ENCODE data around the gene LHFPL4.
"Not testable (repeated sequence)": the region's sequence is repeated elsewhere in the genome, so short reads cannot be mapped to it uniquely, and the experiment has no call there.

The LHFPL4 gene

DNA sequence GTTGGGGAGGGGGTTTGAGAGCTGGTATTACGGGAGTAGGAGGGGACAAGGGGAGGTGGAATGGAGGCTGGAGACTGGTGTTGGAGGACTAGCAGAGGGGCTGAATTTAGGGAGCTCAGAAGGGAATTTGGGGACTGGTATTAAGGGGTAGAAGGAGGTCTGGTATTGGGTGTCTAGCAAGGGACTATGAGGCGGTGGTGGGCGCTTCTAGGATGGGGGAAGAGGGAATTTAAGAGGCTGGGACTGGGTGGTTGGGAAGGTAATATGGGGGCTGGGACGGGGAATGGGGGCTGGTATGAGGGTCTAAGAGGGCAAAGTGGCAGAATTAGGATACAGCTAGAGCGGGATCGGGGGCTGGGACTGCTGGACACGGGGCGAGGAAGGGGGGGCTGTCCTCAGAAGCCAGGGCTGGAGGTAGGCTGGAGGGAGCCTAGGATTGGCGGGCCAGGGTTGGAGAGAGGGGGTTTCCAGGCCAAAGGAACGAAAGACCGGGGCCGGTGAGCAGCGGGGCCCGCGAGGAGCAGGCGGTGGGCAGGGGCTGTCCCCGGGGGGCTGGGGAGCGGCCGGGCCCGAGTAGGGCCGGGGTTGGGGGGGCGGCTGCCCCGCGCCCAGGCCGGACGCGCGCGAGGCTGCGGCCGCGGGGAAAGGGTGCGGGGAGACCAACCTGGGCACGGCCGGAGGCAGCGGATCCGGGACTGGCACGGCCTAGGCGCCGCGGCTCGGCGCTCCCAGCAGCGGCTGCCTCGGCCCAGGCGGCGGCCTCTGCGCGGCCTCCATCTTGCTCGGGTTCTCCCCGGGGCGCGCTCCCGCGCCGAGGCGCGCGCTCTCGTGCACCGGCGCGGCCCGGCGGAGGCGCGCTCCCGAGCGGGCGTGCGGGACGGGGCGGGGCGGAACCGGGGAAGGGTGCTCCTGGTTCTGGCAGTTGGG is at the start of gene LHFPL4:
Gene LHFPL4 (minus strand): TSS at position 802 of the 927 bp plus-strand sequence. CDS start 1,143 bp downstream, outside the sequence.
- no peak for DNase-seq

DNA sequence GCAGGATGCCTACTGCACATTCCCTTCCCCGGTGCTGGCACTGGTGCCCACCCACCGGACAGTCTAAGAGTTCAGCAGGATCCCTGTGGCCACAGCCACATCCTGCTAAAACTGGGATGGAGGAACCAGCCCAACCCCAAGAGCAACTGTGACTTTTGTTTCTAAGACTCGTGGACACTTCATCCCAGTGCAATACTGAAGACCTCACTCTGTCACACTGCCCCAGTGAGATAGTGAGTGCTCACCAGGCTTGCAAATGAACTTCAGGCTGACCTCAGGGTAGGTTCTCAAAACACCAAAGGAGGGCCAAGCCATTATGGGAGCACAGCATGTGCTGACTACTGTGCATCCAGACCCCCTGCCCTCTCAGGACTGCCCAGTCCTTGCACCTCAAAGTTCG is 49.0 kb upstream of the LHFPL4 start:
- DNase-seq = no peak

DNA sequence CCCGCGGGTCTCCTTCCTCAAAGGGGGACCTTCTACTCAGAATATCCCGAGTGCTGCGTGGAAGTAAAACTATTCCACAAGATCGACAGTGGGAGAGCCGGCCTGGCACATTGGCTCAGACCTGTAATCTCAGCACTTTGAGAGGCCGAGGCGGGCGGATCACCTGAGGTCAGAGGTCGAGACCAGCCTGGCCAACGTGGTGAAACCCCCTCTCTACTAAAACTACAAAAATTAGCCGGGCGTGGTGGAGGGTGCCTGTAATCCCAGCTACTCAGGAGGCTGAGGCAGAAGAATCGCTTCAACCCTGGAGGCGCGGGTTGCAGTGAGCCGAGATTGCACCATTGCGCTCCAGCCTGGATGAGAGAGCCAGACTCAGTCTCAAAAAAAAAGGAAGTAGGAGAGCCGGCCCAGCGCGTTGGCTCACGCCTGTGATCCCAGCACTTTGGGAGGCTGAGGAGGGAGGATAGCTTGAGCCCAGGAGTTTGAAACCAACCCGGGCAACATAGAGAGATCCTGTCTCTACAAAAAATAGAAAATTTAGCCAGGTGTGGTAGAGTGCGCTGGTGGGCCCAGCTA is 47.5 kb upstream of the LHFPL4 start:
- DNase-seq = not testable (repeated sequence)

DNA sequence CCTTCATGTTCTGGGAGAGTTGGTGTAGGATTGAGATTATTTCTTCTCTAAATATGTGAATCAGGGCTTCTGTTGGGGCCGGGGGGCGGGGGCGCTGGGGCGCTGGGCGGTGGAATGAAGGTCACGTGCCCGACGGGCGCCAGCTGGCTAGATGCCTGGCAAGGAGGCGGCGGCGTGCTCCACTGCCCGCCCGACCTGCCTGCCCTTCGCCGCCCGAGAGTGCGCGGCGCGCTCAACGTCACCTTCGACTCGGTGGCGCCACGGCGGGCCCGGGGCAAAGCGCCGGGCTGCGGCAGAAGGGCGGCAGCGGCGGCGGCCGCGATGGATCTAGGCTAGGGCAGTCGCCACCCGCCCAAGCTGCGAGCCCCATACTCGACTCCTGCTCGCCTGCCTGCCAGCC is 47.0 kb upstream of the LHFPL4 start:
- DNase-seq = no peak

DNA sequence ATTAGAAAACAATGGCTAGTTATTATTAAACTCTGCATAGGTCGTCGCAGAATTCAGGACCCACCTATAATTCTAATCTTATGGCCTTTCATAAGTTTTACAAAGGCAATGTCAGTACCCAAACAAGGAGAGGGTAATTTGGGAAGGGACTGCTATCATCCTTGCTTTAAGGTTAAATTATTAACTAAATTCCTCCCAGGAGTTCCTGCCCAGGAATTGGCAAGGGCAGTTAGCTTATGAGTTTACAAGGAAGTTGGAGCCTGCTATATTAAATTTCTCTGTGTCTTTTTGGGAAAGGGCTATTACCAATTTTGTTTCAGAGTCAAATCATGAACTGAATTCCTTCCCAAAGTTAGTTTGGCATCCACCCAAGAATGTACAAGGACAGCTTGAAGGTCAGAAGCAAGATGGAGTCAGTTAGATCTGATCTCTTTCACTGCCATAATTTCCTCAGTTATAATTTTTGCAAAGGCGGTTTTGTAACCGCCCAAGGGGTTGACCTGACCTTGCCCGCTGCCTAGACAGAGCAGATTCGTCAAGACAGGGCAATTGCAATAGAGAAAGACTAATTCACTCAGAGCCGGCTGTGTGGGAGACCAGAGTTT is 45.3 kb upstream of the LHFPL4 start:
- DNase-seq = no peak

DNA sequence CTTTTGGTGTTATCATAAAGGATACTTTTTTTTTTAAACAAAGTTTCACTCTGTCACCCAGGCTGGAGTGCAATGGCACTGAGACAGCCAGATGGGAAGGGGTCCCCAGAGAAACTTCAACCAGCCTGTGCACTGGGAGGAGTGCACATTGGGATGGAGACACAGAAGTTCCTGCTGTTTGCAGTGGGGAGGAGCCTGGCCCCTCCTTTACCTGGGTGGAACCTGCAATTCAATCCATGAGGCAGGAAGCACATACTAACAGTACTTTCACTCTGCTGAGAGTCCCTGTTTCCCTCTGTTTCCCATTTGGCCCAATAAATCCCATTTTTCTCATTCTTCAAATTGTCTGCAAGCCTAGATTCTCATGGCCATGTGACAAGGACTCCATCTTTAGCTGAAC is 42.3 kb upstream of the LHFPL4 start:
- DNase-seq = no peak

DNA sequence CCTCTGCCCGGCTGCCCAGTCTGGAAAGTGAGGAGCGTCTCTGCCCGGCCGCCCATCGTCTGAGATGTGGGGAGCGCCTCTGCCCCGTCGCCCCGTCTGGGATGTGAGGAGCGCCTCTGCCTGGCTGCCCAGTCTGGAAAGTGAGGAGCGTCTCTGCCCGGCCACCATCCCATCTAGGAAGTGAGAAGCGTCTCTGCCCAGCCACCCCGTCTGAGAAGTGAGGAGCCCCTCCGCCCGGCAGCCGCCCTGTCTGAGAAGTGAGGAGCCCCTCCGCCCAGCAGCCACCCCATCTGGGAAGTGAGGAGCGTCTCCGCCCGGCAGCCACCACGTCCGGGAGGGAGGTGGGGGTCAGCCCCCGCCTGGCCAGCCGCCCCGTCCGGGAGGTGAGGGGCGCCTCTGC is 38.2 kb upstream of the LHFPL4 start:
- DNase-seq = not testable (repeated sequence)

DNA sequence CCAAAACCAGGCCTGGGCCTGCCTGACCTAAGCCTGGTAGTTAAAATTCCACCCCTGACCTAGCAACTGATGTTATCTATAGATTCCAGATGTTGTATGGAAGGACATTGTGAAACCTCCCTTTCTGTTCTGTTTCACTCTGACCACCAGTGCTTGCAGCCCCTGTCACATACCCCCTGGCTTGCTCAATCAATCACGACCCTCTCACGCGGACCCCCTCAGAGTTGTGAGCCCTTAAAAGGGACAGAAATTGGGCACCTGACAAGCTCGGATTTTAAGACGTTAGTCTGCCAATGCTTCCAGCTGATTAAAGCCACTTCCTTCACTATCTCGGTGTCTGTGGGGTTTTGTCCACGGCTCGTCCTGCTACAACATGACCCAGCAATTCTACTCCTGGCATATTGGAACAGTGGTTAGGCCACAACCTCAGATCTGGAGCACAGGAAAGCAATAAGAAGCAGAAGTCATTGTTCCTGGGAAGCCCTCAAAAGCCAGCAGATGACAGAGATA is 36.7 kb upstream of the LHFPL4 start:
- DNase-seq = no peak

DNA sequence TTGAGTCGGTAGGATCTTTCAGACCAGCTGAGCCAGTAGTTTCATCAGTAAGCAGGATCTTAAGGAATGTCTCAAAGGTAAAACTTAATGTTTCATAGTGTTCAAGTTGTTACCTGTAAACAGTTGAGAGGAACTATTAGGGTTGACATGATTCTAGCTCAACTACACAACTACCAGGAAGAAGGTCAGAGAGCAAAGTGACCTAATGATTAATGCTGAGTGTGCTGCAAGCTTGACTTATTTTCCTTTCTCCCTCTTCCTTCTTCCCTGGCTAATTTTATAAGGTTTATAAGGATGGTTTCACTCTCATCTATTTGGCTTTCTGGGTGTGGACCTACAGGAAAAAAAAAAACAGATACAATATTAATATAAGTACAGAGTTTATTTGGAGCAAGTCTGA is 30.2 kb upstream of the LHFPL4 start:
- no peak for DNase-seq

DNA sequence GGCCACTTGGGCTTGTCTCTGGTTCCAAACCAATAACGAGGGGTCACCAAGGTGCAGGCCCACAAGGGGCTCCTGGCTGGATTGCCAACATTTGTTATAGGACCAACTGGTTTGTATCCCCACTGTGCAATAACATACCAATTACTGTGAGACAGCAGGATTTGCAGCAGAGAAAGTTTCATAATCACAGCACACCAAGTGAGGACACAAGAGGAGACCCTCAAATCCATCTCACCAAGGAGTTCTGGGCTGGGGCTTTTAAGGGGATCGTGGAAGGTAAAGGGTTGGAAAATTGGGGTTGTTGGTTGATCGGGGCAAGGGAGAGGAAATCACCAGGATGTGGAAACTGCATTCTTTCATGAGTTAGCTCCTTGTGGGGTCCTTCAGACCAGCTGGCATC is 29.7 kb upstream of the LHFPL4 start:
- DNase-seq = no peak

DNA sequence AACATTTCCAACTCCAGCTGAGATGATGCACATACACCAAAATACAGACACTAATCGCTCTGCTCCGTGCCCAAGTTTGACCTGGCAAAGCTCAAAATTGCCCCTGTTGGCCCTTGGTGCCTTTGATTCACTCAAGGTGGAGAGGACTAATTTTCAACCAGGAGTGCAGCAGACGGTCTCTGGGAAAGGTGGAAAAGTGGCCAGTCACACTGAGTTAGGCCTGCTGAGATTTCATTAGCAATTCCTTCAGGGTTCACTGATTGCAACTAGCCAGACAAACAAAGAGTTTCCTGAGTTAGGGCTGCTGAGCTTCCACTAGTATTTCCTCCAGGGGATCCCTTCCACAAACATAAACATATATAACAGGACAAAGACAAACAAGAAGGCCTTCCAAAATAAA is 28.7 kb upstream of the LHFPL4 start:
- DNase-seq = no peak

DNA sequence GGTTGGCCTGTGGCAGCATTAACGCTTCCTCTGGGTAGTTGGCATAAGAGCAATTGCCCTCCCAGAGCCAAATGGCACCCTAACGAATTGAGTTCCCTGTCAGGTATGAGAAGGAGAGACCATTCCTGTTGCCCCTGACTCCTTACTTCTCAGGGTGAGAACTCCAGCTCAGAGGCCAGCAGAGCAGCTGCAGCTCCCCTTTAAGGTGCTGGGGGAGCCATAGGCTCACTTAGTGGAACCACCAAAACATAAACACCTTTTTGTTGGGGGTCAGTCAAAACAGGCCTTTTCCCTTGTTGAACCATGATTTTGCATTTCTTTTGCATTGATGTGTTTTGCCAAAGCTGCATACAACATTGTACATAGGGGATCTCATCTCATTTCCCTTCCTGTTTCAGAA is 28.1 kb upstream of the LHFPL4 start:
- DNase-seq = no peak

DNA sequence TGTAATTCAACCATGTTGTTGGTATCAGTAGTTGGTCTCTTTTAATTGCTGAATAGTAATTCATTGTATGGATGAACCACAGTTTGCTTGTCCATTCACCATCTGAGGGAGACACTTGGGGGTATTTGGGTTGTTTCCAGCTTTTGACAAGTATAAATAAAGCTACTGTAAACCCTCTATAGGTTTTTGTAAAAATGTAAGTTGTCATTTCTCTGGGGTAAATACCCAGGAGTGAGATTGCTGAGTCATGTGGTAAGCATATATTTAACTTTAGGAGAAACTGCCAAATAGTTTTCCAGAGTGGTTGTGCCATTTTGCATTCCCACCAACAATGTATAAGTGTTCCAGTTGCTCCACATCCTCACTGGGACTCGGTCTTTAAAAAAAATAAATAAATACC is 15.4 kb upstream of the LHFPL4 start:
- DNase-seq = no peak

DNA sequence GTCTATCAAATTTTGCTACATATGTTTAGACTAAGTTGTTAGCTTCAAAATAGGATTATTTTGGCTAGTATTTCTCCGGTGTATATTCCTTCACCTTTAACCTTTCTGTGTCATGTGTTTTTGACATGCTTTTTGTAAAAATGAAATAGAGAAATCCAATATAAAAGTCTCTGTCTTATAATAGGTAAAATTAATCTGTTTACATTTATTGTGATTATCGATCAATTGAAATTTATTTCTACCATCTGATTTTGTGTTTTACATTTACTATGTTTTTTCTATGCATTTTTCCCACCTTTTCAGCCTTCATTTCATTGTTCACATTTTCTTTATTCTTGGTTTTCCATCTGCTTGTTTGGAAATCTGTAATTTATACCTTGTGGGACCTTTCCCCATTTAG is 11.7 kb upstream of the LHFPL4 start:
- DNase-seq = no peak

DNA sequence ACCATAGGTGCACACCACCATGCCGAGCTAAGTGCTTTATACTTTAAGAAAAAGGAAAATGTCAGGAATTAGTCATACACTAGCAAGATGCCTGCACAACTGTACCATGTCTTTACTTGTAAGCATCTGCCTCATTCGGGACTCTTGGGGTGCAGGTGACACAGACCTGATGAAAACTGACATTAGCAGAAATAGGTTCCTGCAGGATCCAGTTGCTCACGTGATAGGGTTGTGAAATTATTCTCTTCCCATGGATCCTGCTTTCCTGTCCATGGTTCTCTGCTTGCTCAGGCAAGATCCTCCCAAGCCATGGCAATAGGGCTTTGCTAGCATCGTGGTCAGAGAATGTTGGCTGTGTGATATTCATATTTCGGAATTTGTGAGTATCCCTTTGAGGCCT is 10.2 kb upstream of the LHFPL4 start:
- no peak for DNase-seq

DNA sequence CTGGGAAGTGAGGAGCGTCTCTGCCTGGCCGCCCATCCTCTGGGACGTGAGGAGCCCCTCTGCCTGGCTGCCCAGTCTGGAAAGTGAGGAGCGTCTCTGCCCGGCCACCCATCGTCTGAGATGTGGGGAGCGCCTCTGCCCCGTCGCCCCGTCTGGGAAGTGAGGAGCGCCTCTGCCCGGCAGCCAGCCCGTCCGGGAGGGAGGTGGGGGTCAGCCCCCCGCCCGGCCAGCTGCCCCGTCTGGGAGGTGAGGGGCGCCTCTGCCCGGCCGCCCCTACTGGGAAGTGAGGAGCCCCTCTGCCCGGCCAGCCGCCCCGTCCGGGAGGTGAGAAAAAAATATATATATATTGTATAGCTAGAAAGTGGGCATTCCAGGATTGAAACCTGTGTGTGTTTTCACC is 6.4 kb upstream of the LHFPL4 start:
- DNase-seq = not testable (repeated sequence)

DNA sequence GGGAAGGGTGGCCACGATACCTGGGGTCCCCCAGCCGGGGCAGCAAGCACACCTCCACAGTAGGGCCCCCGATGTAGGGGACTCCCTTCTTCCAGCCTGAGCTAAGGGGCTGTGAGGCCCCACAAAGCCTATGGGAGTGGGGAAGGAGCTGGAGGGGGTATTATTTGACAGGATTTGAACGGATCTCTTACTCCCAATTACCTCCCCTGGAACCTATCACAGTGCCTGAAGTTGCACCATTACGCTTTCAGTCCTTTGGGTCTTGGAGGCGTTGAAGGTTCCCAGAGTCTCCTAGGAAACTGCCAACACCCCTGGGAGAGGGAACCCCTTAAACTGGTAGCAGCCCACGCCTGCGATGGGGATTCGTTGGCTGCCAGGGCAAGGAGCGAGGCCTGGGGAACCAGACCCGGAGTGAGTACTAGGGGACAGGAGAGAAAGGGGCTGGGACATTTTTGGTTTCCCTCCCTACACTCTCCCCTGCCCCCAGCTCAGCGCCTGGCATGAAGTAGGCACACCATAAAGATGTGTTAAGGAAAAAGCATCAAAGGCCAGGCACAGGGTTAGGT is 409 bp upstream of the LHFPL4 start:
- no peak for DNase-seq

DNA sequence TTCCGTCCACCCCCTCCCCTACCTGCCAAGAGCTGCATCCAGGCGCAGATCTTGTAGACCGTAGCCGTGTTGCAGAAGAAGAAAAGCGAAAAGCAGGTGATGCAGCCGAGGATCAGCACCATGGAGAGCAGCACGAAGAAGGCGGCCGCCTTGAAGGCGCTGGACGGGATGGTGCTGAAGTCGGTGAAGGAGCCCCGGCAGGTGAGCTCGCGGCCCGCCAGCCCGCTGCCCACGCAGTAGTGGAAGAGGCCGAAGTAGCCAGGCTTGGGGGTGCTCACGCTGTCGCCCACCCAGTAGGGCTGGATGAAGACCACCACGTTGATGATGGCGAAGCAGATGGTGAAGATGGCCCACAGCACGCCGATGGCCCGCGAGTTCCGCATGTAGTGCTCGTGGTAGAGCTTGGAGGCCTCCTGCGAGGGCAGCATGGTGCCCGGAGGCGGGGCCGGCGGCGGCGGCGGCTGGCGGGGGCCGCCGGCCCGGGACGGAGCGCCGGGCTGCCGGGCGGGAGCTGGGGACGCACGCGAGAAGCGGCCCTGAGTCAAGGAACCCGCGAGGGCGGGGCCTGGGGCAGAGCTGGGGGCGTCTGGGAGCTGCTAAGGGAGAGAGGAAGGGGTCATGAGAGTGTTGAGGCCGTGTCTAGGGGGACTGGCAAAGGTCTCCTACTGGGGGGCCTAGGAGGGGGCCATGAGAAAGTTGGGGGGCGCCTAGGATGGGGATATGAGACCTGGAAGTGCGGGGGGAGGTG is 1.2 kb downstream of the LHFPL4 start:
- no peak for DNase-seq

DNA sequence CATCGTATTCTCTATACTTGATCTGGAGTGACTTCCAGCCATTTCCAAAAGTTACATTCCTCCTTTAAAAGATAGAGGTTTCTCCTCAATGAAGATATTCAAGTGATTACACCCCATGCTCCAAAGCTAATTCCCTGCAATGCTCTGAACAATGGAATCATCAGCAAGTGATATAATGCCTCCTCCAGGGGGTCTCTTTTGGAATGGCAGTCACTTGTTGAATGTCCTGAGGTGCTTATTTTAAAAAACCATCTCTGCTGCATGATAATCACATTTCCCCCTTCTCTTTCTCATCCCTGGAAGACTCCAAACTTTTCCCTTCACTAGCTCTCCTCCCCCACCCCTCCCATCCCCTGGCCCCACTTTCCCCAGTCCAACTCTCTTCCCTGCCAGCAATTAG is 2.6 kb downstream of the LHFPL4 start:
- DNase-seq = no peak

DNA sequence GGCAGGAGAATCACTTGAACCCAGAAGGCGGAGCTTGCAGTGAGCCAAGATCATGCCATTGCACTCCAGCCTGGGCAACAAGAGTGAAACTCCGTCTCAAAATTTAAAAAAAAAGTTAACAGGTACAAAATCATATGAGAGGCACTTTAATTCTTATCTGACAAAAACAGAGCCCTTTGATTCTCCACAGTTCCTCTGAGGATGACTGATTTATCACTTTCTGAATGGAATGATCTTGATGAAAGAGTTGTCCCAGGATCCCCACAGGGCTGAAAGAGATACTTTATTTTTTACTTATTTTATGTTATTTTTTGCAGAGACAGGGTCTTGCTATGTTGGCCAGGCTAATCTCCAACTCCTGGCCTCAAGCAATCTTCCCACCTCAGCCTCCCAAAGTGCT is 4.0 kb downstream of the LHFPL4 start:
- DNase-seq = no peak

DNA sequence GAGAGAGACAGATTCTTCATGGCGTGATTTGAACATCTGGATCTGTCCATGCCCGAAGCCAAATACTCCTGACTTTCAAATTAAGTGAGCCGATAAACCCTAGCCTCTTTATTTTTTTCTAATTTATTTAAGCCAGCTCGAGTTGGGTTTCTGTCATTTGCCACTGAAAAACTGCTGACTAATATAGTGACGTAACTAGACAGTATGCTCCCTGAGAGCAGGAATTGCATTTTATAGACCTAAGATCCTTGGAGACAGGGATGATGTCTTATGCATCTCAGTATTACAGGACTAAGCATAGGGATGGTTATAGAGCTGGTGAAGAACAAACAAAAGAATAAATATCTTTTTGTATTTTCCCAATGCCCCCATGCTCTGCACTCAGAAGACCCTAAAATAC is 4.6 kb downstream of the LHFPL4 start:
- DNase-seq = no peak

DNA sequence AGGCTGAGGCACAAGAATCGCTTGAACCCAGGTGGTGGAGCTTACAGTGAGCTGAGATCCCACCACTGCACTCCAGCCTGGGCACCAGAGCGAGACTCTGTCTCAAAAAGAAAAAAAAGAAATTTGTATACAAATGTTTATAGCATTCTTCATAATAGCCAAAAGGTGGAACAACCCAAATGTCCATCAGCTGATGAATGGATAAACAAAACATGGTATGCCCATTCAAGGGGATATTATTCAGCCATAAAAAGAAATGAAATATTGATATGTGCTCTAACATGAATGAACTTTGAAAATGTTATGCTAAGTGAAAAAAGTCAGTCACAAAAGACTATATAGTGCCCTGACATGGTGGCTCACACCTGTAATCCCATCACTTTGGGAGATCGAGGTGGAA is 11.4 kb downstream of the LHFPL4 start:
- no peak for DNase-seq

DNA sequence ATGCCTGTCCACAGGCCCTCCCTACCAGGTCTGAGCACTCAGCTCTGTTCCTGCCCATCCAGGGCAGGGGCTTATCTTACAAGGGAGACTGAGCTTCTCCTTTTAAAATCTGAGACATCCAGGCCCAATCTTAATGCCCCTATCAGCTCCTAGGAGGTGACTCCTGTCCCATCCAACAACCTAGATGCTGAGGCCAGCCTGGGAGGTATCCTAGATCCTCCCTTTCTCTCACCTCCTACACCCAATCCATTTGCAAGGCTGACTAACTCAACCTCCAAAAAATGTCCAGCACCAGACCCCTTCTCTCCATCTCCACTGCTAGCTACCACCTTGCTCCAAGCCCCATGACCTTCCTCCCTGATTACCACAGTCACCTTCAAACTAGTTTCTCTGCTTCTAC is 17.4 kb downstream of the LHFPL4 start:
- DNase-seq = no peak
